Vagina (tissue), 2 donors: ENCODE measurements around the gene PRDM16. TPM values are rescaled to one million over a fixed set of nuclear protein-coding genes. Genes with fewer than 3 reads are reported as not detected.

Experiments
- DNase-seq, 2 donors: peaks; one replicate each; pipeline ENCODE4 v3.0.0-alpha.2; 2017; ENCODE audit errors: extremely low spot score in 2 of 2
- H3K27ac ChIP-seq: fragments of 200-600 bp; sonication (generic); one replicate; pipeline ENCODE4 v1.5.1; 2019
- H3K27me3 ChIP-seq: fragments of 200-600 bp; sonication (generic); one replicate; pipeline ENCODE4 v1.5.1; 2019
- H3K36me3 ChIP-seq, 2 donors: fragments of 200-600 bp; sonication (generic); one replicate each; pipeline ENCODE4 v1.5.1; 2017 to 2019
- H3K4me1 ChIP-seq: fragments of 200-600 bp; sonication (generic); one replicate; pipeline ENCODE4 v1.5.1; 2019
- H3K4me3 ChIP-seq, 2 donors: fragments of 200-600 bp; sonication (generic); 1 replicate in 1 of 2; 2 replicates in 1 of 2; pipeline ENCODE4 v1.5.1; 2016 to 2019
- H3K9me3 ChIP-seq: fragments of 200-600 bp; sonication (generic); one replicate; pipeline ENCODE4 v1.5.1; 2019
- POLR2A ChIP-seq, 2 donors: fragments of 450-650 bp; IDR thresholded peaks; one replicate each; pipeline ENCODE4 v1.6.1; 2017; ENCODE audit warnings: antibody characterized with exemption in 2 of 2, mild to moderate bottlenecking in 2 of 2, moderate library complexity in 2 of 2
- POLR2AphosphoS5 ChIP-seq, 2 donors: sonication (generic); formaldehyde crosslinking; IDR thresholded peaks; one replicate each; pipeline ENCODE4 v1.9.0; 2017; ENCODE audit warnings: antibody characterized with exemption in 2 of 2, mild to moderate bottlenecking in 2 of 2, low read depth in 1 of 2; ENCODE audit not compliant: insufficient read depth in 1 of 2
- intact Hi-C: fragments of 100-400 bp; cut with DNase I; formaldehyde crosslinking; loops from one replicate; pipeline ENCODE4 v1.15.1; 2023
- total RNA-seq: library from RNA; depleted of rRNA; stranded (reverse); fragments of >200 nt; gene quantifications from one replicate; pipeline ENCODE4 v1.2.3, GENCODE V29; 2016
- TF ChIP-seq, protein P1 (sequence below), 3 experiments: fragments of 450-650 bp in 2 of 3; fragments of 200-600 bp in 1 of 3; sonication (generic) in 1 of 3; IDR thresholded peaks; one replicate each; pipeline ENCODE4 v1.5.1; 2017 to 2019; ENCODE audit warnings: antibody characterized with exemption in 3 of 3, mild to moderate bottlenecking in 2 of 3, moderate library complexity in 2 of 3

The PRDM16 gene
- total RNA-seq, 1 donor from 2014 or later = 3.9 TPM

DNA sequence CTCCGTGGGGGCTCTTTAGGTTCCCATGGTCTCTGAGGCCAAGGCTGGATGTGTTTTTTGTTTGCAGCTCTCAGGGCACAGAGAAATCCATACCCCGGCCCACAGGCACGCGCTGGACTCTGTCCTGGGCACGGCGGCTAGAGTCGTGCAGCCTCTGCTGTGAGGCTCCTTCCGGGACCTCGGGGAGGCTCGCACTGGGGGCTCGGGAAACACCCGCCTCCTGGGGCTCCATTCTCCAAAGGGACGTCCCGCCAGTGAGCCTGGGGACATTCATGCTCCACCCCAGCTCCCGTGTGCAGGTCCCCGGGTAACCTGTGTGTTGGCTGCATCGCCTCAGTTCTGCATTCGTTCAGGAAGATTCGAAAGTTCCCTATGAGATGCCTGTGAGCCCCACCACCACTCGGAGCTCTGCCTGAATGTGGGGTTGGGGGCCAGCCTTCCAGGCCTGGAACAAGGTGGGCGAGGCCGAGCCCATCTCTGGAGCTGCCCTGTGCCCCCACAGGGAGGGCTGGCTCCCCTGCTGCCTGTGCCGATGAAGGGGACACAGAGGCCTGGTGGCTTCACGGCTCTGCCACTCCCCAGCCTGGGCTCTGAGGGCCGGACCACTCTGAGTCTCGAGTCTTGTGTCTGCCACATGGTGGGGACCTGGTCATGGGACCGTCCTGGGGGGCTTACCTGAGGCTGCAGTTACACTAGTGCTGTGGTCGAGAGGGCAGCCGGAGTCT, 203.5 kb downstream of the PRDM16 start:
- H3K36me3 ChIP-seq = no peaks in the 10 kb centered on the region
- H3K9me3 ChIP-seq = no peaks in the 10 kb centered on the region
- H3K27ac ChIP-seq = no peak overlapping the region
- intact Hi-C loops = loop anchor here (10.0 kb wide), 1 partner anchor 198 kb away; no protein-coding TSS in a partner anchor
- TF ChIP-seq POLR2A (IDR thresholded peaks at IDR 0.05) = no peak
- TF ChIP-seq POLR2AphosphoS5 (IDR thresholded peaks at IDR 0.05; ENCODE audit: insufficient read depth in 1 of 2, low read depth in 1 of 2) = no peak
- TF ChIP-seq, protein P1, sequence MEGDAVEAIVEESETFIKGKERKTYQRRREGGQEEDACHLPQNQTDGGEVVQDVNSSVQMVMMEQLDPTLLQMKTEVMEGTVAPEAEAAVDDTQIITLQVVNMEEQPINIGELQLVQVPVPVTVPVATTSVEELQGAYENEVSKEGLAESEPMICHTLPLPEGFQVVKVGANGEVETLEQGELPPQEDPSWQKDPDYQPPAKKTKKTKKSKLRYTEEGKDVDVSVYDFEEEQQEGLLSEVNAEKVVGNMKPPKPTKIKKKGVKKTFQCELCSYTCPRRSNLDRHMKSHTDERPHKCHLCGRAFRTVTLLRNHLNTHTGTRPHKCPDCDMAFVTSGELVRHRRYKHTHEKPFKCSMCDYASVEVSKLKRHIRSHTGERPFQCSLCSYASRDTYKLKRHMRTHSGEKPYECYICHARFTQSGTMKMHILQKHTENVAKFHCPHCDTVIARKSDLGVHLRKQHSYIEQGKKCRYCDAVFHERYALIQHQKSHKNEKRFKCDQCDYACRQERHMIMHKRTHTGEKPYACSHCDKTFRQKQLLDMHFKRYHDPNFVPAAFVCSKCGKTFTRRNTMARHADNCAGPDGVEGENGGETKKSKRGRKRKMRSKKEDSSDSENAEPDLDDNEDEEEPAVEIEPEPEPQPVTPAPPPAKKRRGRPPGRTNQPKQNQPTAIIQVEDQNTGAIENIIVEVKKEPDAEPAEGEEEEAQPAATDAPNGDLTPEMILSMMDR (IDR thresholded peaks at IDR 0.05) = no peak
- H3K27me3 ChIP-seq = no peaks in the 10 kb centered on the region
- DNase-seq = no peak
- peaks cover 7% of the 10 kb centered on the region for H3K4me1 ChIP-seq
- no peak overlapping the region for H3K4me3 ChIP-seq

- TF ChIP-seq, protein P1 (IDR thresholded peaks at IDR 0.05) = no peak
- no peak for TF ChIP-seq POLR2AphosphoS5 (IDR thresholded peaks at IDR 0.05; ENCODE audit: insufficient read depth in 1 of 2, low read depth in 1 of 2)
- TF ChIP-seq POLR2A (IDR thresholded peaks at IDR 0.05) = no peak
- no peaks in the 10 kb centered on the region for H3K9me3 ChIP-seq
These were observed 204.4 kb downstream of the PRDM16 start for GRCh38 chr1:3273447-3273846.

GRCh38 chr1:3274972-3275371, 206.0 kb downstream of the PRDM16 start:
- TF ChIP-seq POLR2AphosphoS5 (IDR thresholded peaks at IDR 0.05; ENCODE audit: insufficient read depth in 1 of 2, low read depth in 1 of 2) (no peak), POLR2A (IDR thresholded peaks at IDR 0.05) (no peak)
- TF ChIP-seq, protein P1 (IDR thresholded peaks at IDR 0.05) = no peak
- peaks cover 7% of the 10 kb centered on the region for H3K4me1 ChIP-seq
- intact Hi-C loops = loop anchor here (10.0 kb wide), 1 partner anchor 200 kb away; no protein-coding TSS in a partner anchor
- H3K27ac ChIP-seq = no peak overlapping the region
- H3K36me3 ChIP-seq = no peaks in the 10 kb centered on the region
- H3K27me3 ChIP-seq = no peaks in the 10 kb centered on the region
- DNase-seq = no peak
- no peak overlapping the region for H3K4me3 ChIP-seq
- no peaks in the 10 kb centered on the region for H3K9me3 ChIP-seq

More at GRCh38 chr1:3273447-3273846, 204.4 kb downstream of the PRDM16 start:
- Histone ChIP-seq H3K4me3 (no peak overlapping the region), H3K4me1 (peaks cover 7% of the 10 kb centered on the region), H3K27me3 (no peaks in the 10 kb centered on the region), H3K27ac (no peak overlapping the region), H3K36me3 (no peaks in the 10 kb centered on the region)
- DNase-seq = no peak
- intact Hi-C loops = loop anchor here (10.0 kb wide), 1 partner anchor 199 kb away; no protein-coding TSS in a partner anchor

GRCh38 chr1:3275471-3276340, 206.7 kb downstream of the PRDM16 start:
- TF ChIP-seq POLR2A (IDR thresholded peaks at IDR 0.05) (no peak), POLR2AphosphoS5 (IDR thresholded peaks at IDR 0.05; ENCODE audit: insufficient read depth in 1 of 2, low read depth in 1 of 2) (no peak)
- TF ChIP-seq, protein P1 (IDR thresholded peaks at IDR 0.05) = no peak
- no peak for DNase-seq
- Histone ChIP-seq H3K36me3 (no peaks in the 10 kb centered on the region), H3K27ac (no peak overlapping the region), H3K9me3 (no peaks in the 10 kb centered on the region), H3K27me3 (no peaks in the 10 kb centered on the region), H3K4me1 (peaks cover 7% of the 10 kb centered on the region), H3K4me3 (no peak overlapping the region)
- intact Hi-C loops = loop anchor here (10.0 kb wide), 1 partner anchor 201 kb away; no protein-coding TSS in a partner anchor
